Femur (tissue), 1 donor: ENCODE results near the gene LENEP.
A peak's percentile ranks its signal among the peaks of the same experiment; 100 is the strongest.

ENCODE experiments used
- DNase-seq: peaks from one replicate; pipeline ENCODE4 v3.0.0-alpha.2; 2017

Gene LENEP

GRCh38 chr1:155011437-155012025 is 18.1 kb downstream of the LENEP start:
- DNase-seq: no peak

GRCh38 chr1:155012026-155012546 is 18.7 kb downstream of the LENEP start:
- DNase-seq: peak; percentile 60

- no peak for DNase-seq
Observed at GRCh38 chr1:155012776-155013602, 19.6 kb downstream of the LENEP start.

GRCh38 chr1:155013632-155014031 is 20.2 kb downstream of the LENEP start:
- DNase-seq: no peak

- no peak for DNase-seq
Observed at GRCh38 chr1:155014709-155015508, 21.5 kb downstream of the LENEP start.

GRCh38 chr1:155015527-155016230 is 22.3 kb downstream of the LENEP start:
- DNase-seq: no peak

GRCh38 chr1:155016231-155016831 is 22.9 kb downstream of the LENEP start:
- DNase-seq: no peak

- peak; percentile 91 for DNase-seq
Observed at GRCh38 chr1:155017041-155017945, 23.9 kb downstream of the LENEP start.

- DNase-seq: no peak
Observed at GRCh38 chr1:155017946-155018316, 24.5 kb downstream of the LENEP start.

- no peak for DNase-seq
Observed at GRCh38 chr1:155018617-155019348, 25.4 kb downstream of the LENEP start.

GRCh38 chr1:155019377-155020245 is 26.2 kb downstream of the LENEP start:
- DNase-seq: no peak

- no peak for DNase-seq
Observed at GRCh38 chr1:155022136-155022926, 28.9 kb downstream of the LENEP start.

- no peak for DNase-seq
Observed at GRCh38 chr1:155022927-155023236, 29.5 kb downstream of the LENEP start.

- no peak for DNase-seq
Observed at GRCh38 chr1:155023627-155024026, 30.2 kb downstream of the LENEP start.

GRCh38 chr1:155024315-155024714 is 30.9 kb downstream of the LENEP start:
- no peak for DNase-seq

GRCh38 chr1:155026154-155026553 is 32.8 kb downstream of the LENEP start:
- no peak for DNase-seq

GRCh38 chr1:155026588-155026987 is 33.2 kb downstream of the LENEP start:
- no peak for DNase-seq

- no peak for DNase-seq
Observed at GRCh38 chr1:155029513-155030242, 36.3 kb downstream of the LENEP start.
